NCI-H510A (cell line): ENCODE measurements around the gene ADAMTS10.
"Not testable (repeated sequence)": the region's sequence is repeated elsewhere in the genome, so short reads cannot be mapped to it uniquely, and the experiment has no call there.

Source experiments
- DNase-seq: peaks from one replicate; lab custom pipeline; 2025; lab: John Stamatoyannopoulos, UW

ADAMTS10 gene

DNA sequence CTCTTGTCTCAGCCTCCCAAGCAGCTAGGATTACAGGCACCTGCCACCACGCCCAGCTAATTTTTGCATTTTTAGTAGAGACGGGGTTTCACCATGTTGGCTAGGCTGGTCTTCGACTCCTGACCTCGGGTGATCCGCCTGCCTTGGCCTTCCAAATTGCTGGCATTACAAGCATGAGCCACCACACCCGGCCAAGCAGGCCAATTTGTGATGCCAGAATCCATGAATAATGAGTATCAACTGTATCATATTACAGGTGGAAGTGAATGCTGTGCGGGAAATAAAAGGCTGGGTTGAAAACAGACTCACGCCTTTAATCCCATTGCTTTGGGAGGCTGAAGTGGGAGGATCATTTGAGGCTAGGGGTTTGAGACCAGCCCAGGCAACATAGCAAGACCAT is 16.3 kb upstream of the ADAMTS10 start:
- no peak for DNase-seq

DNA sequence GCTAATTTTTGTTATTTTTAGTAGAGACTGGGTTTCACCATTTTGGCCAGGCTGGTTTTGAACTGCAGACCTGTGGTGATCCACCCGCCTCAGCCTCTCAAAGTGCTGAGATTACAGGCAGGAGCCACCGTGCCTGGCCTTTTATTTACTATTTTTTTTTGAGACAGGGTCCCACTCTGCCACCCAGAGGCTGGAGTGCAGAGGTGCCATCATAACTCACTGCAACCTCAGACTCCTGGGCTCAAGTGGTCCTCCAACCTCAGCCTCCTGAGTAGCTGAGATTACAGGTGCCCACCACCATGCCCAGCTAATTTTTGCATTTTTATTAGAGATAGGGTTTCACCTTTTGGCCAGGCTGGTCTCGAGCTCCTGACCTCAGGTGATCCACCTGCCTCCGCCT is 12.4 kb upstream of the ADAMTS10 start:
- not testable (repeated sequence) for DNase-seq

- DNase-seq = no peak
Observed at GRCh38 chr19:8618751-8619150, 8.2 kb upstream of the ADAMTS10 start.

DNA sequence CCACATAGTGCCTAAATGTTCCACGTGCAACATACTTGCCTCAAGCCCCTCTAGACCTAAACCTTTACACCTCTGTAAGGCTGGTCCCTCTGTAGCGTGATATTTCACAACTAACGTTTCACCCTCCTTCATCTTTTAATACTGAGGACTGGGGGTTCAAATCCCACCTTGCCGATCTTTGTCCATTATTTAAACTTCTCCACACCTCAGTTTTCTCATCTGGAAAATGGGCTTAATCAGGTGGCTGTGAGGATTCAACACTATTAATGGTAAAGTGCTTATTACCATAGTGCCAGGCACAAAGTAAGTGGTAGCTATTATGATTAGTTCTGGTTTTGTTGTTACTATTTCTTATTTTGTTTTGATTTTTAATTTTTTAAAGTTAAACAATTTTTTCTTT is 7.5 kb upstream of the ADAMTS10 start:
- no peak for DNase-seq

- DNase-seq = not testable (repeated sequence)
Observed at GRCh38 chr19:8617325-8617724, 6.8 kb upstream of the ADAMTS10 start.

GRCh38 chr19:8616861-8617260 is 6.3 kb upstream of the ADAMTS10 start:
- DNase-seq = no peak

DNA sequence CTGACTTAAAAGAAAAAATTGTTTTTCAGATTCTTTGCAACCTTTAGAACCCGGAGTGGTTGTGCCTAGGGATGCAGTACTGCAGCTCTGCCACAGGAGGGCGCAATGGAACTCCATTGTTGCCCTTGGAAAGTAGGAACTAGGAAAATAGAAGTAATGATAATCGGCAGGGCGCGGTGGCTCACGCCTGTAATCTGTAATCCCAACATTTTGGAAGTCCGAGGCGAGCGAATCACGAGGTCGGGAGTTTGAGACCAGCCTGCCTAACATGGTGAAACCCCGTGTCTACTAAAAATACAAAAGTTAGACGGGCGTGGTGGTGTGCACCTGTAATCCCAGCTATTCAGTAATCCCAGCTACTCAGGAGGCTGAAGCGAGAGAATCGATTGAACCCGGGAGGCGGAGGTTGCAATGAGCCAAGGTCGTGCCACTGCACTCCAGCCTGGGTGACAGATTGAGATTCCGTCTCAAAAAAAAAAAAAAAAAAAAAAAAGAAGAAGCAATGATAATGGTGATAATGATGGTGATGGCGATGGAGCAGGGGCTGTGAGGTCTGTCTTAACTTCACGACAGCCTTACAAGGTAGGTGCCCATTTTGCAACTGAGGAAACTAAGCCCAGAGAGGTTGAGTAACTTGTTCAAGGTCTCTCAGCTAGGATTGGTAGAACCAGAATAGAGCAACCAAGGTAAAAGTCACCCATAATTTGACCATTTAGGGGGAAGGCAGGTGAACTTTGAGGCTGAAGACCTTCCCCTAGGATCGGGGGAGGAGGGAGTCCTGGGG is 5.5 kb upstream of the ADAMTS10 start:
- DNase-seq = no peak

- DNase-seq = no peak
Observed at GRCh38 chr19:8615024-8615423, 4.5 kb upstream of the ADAMTS10 start.

- no peak for DNase-seq
Observed at GRCh38 chr19:8614455-8614854, 3.9 kb upstream of the ADAMTS10 start.

DNA sequence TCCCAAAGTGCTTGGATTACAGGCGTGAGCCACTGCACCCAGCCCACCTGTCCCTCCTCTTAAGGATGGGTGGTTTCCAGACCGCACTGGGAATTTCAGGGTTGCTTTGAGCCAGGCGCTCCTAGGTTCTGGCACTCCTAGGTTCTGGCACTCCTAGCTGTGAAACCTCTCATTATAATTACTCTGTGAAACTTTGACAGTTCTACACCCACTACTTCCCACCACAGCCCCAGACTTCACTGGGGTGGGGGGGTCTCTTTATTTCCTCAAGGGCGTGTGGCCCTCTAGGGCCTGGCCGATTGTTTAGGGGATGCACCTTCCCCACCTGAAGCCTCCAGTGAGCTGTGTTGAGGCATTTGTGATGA is 2.3 kb upstream of the ADAMTS10 start:
- no peak for DNase-seq

DNA sequence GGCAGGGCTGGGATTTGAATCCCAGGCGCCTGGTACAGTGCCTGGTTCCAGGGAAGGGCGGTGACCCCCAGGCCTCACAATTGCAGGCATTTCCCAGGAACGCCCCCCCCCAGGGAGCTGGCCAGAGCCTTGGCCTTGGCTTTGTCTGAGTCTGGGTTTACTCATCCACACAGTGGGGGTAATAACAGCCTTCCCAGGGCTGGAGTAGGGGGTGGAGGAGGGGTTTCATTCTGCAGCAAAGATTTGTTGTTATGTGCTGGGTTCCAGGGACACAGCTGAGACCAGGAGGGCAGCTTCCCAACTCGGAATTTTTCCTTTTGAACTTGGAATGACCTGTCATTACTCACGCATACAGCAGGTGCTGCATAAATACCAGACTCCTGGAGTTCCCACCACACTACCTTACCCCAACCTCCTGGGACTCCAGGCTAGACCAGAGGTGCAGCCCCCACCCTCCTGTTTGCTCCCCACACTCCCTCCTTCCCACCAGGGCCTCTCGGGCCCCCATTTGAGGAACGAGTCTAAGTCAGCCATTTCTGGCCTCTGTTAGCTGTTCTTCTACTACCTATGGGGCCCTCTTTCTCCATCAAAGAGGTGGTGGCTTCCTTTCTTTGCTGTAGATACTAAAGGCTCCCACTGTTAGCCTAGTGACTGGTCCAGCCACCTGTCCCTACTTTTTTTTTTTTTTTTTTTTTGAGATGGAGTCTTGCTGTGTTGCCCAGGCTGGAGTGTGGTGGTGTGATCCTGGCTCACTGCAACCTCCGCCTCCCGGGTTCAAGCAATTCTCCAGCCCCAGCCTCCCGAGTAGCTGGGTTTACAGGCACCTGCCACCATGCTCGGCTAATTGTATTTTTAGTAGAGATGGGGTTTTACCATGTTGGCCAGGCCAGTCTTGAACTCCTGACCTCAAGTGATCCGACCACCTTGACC is 1.6 kb upstream of the ADAMTS10 start:
- no peak for DNase-seq

- DNase-seq = no peak
Observed at GRCh38 chr19:8611391-8611876, 919 bp upstream of the ADAMTS10 start.

- no peak for DNase-seq
Observed at GRCh38 chr19:8610936-8611300, 403 bp upstream of the ADAMTS10 start.

DNA sequence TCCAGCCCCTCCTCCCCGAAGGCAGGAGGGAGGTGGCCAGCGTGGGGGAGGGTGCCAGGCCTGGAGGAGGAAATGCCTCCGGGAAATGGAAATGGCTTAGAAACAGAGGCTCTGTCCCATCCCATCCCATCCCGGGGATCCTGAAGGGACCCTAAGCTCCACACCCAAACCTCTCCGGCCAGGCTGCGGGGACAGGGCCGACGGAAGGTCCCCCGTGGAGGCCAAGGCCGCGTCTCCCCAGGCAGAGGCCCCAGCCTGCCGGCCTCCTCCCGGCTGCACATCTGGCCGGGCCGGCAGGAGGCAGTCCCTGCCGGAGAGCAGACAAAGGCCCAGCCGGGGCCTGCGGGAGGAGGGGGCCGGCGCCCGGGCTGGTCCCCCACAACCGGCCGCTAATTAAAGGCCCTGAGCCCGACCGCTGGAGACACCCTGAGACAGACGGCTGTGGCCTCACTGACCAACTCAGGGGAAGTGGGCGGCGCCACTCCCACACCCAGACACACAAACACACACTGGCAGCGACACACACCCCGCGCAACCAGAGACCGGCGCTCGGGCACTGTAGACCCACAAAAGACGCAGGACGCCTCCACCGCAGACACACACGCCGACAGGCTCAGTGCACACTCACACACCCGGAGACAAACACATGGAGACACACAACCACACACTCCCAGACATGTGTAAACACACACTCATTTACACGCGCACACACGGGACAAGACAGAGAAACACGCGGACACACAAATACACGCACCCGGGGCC is 1.1 kb downstream of the ADAMTS10 start:
- DNase-seq = no peak

- DNase-seq = no peak
Observed at GRCh38 chr19:8608941-8609278, 1.6 kb downstream of the ADAMTS10 start.

- DNase-seq = no peak
Observed at GRCh38 chr19:8607386-8607785, 3.1 kb downstream of the ADAMTS10 start.

GRCh38 chr19:8605514-8605913 is 5.0 kb downstream of the ADAMTS10 start:
- no peak for DNase-seq

- DNase-seq = no peak
Observed at GRCh38 chr19:8601796-8602195, 8.7 kb downstream of the ADAMTS10 start.

DNA sequence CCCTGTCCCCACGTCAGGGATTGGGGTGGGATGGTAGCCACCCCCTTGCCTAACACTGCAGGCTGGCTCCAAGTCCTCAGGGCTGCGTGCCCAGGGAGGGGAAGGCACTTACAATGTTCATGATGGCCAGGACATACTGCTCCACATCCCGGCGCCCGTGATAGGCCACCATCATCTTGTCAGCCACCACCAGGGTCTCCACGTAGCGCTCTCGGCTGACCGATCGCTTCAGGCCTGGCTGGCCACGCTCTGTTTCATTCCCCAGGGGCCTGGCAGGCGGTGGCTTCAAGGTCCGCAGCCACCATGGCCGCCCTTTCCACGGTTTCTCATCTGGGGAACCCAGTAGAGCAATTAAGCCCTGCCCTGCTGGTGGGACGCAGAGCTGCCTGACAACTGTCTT is 9.7 kb downstream of the ADAMTS10 start:
- no peak for DNase-seq

DNA sequence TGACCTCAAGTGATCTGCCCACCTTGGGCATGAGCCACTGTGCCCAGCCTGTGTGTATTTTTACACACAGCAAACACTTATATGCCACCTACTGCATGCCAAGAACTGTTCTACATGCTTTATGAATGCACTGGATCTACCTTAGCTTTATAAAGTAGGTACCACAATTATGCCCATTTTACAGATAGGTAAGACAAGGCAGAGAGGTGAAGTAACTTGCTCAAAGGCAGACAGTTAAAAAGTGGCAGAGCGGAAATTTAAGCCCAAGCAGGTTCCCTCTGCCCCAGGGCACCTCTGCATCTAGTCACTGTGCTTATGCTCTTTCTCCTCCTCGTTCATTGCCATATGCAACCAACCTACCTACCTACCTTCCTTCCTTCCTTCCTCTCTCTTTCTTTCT is 10.5 kb downstream of the ADAMTS10 start:
- DNase-seq = no peak

GRCh38 chr19:8596168-8596567 is 14.3 kb downstream of the ADAMTS10 start:
- no peak for DNase-seq

DNA sequence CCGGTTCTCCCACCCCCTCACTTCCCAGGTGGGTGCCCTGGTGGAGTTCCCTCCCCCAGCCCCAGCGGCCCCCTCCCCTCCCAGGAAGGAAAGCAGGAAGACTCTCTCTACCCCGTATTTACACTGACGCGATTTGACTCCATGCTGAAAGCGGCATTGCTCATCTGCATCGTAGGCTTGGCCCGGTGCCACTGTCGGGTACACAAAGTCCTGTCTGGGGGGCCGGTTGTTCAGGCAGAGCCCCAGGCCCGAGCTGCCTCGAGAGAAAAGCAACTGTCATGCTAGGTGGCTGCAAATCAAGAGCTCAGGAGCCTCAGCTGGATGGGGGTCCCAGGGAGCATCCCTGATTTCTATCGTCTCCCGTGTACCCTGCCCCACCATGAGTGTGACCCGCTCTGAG is 14.9 kb downstream of the ADAMTS10 start:
- DNase-seq = no peak

- DNase-seq = no peak
Observed at GRCh38 chr19:8593931-8594330, 16.6 kb downstream of the ADAMTS10 start.
